ENCODE data around the gene CIROP.
A peak's percentile ranks its signal among the peaks of the same experiment; 100 is the strongest.

- TF ChIP-seq CTCF (IDR thresholded peaks at IDR 0.05) (peak; percentile 99), EZH2 (IDR thresholded peaks at IDR 0.05; ENCODE audit: borderline replicate concordance, insufficient read depth, low read depth, low read length, poor library complexity, severe bottlenecking) (no peak)
Measured at GRCh38 chr14:23068789-23069412, 35.9 kb downstream of the CIROP start.
